Endothelial cell of umbilical vein (primary cell): ENCODE data around the gene NANP. TPM values are rescaled to one million over a fixed set of nuclear protein-coding genes. Genes with fewer than 3 reads are reported as not detected.

ENCODE experiments used
- BruUV-seq: library from RNA; stranded (reverse); fragments of 400-500 nt; replicated peaks from 2 replicates; lab custom pipeline; 2021; lab: Mats Ljungman, UMichigan
- CTCF ChIA-PET: fragments of 300-600, 350-600 bp; sonication (Branson Sonifier 250); formaldehyde crosslinking; loops from one replicate; lab custom pipeline; 2021; ENCODE audit warnings: antibody characterized with exemption, inconsistent platforms; lab: Charles Lee
- POLR2A ChIA-PET: fragments of 300-600, 350-600 bp; sonication (Branson Sonifier 250); formaldehyde crosslinking; loops from one replicate; lab custom pipeline; 2021; ENCODE audit warnings: antibody characterized with exemption, inconsistent platforms; lab: Charles Lee
- DNase-seq: peaks from one replicate; pipeline ENCODE4 v3.0.0-alpha.2; 2011; ENCODE audit warnings: low read depth, low spot score
- FAIRE-seq: peaks from 2 replicates; lab custom pipeline; 2011; peaks lifted over from hg19 to GRCh38; lab: Jason Lieb, UNC
- H2AFZ ChIP-seq: 2 replicates; pipeline ENCODE4 v1.6.0; 2012; ENCODE audit warnings: low read depth, low read length, control low read depth, inconsistent platforms
- H3K27ac ChIP-seq: 2 replicates; pipeline ENCODE4 v1.5.1; 2011; ENCODE audit warnings: low read depth, mild to moderate bottlenecking, control low read depth, low read length, moderate library complexity; ENCODE audit not compliant: insufficient read depth
- H3K27me3 ChIP-seq, 2 experiments: 2 replicates each; pipeline versions ENCODE4 v1.6.0 to v1.6.1; 2011; ENCODE audit warnings: low read length in 2 of 2, mixed read lengths in 1 of 2; ENCODE audit not compliant: control insufficient read depth in 2 of 2, insufficient read depth in 2 of 2
- H3K36me3 ChIP-seq, 2 experiments: 2 replicates in 1 of 2; 3 replicates in 1 of 2; pipeline ENCODE4 v1.5.1; 2011; ENCODE audit warnings: low read length in 2 of 2, mild to moderate bottlenecking in 1 of 2, moderate library complexity in 1 of 2; ENCODE audit not compliant: control insufficient read depth in 2 of 2, insufficient read depth in 2 of 2; ENCODE audit errors: extremely low read depth in 1 of 2
- H3K4me1 ChIP-seq: 3 replicates; pipeline ENCODE4 v1.5.1; 2011; ENCODE audit warnings: mild to moderate bottlenecking, low read length; ENCODE audit not compliant: control insufficient read depth, insufficient read depth; ENCODE audit errors: extremely low read depth
- H3K4me2 ChIP-seq: 2 replicates; pipeline ENCODE4 v1.6.1; 2011; ENCODE audit warnings: low read length, control low read depth, mixed read lengths; ENCODE audit not compliant: insufficient read depth
- H3K4me3 ChIP-seq, 3 experiments: fragments of 200-600 bp in 1 of 3; sonication (generic), shearing (Covaris generic) in 1 of 3; replicated peaks in 1 of 3; 2 replicates each; pipeline ENCODE4 v1.5.1; 2011 to 2016; ENCODE audit warnings: control low read depth in 3 of 3, low read length in 3 of 3, mild to moderate bottlenecking in 2 of 3, inconsistent platforms in 1 of 3, low read depth in 1 of 3, moderate library complexity in 1 of 3; ENCODE audit not compliant: insufficient read depth in 1 of 3
- H3K79me2 ChIP-seq: 2 replicates; pipeline ENCODE4 v1.6.0; 2012; ENCODE audit warnings: low read length, inconsistent platforms; ENCODE audit not compliant: control insufficient read depth, insufficient read depth
- H3K9ac ChIP-seq: replicated peaks from 2 replicates; pipeline ENCODE3; 2011; ENCODE audit warnings: low read length, control low read depth; ENCODE audit not compliant: insufficient read depth; ENCODE audit errors: extremely low read depth
- H3K9me1 ChIP-seq: replicated peaks from 3 replicates; pipeline ENCODE4 v1.6.0; 2011; ENCODE audit warnings: mild to moderate bottlenecking, low read length; ENCODE audit not compliant: control insufficient read depth, insufficient read depth; ENCODE audit errors: extremely low read depth
- H3K9me3 ChIP-seq: replicated peaks from 2 replicates; pipeline ENCODE4 v1.5.1; 2012; ENCODE audit warnings: low read length, inconsistent platforms; ENCODE audit not compliant: control insufficient read depth, insufficient read depth
- H4K20me1 ChIP-seq: replicated peaks from 2 replicates; pipeline ENCODE3; 2011; ENCODE audit warnings: mild to moderate bottlenecking, low read length; ENCODE audit not compliant: control insufficient read depth, insufficient read depth; ENCODE audit errors: extremely low read depth
- CTCF ChIP-seq, 2 donors: IDR thresholded peaks; 1 replicate in 1 of 2; 2 replicates in 1 of 2; pipeline ENCODE4 v1.5.1; 2011; ENCODE audit warnings: low read length in 2 of 2, mild to moderate bottlenecking in 2 of 2, moderate library complexity in 2 of 2, control low read depth in 1 of 2, inconsistent platforms in 1 of 2, low read depth in 1 of 2; ENCODE audit not compliant: insufficient read depth in 1 of 2; ENCODE audit errors: extremely low read depth in 1 of 2
- EZH2 ChIP-seq: IDR thresholded peaks from 2 replicates; pipeline ENCODE4 v1.6.1; 2012; ENCODE audit warnings: borderline replicate concordance, low read depth, mild to moderate bottlenecking, moderate library complexity, low read length, inconsistent platforms; ENCODE audit not compliant: severe bottlenecking
- FOS ChIP-seq: IDR thresholded peaks from 2 replicates; pipeline ENCODE4 v1.6.1; 2011; ENCODE audit warnings: mild to moderate bottlenecking, low read length, moderate library complexity, borderline replicate concordance; ENCODE audit not compliant: insufficient read depth
- GATA2 ChIP-seq: IDR thresholded peaks from 2 replicates; pipeline ENCODE4 v1.7.0; 2011; ENCODE audit warnings: low read depth, mild to moderate bottlenecking, moderate library complexity, mixed read lengths, low read length; ENCODE audit not compliant: insufficient read length, insufficient read depth
- JUN ChIP-seq: IDR thresholded peaks from 2 replicates; pipeline ENCODE4 v1.6.1; 2011; ENCODE audit warnings: borderline replicate concordance, low read depth; ENCODE audit not compliant: insufficient read length, insufficient read depth
- MYC ChIP-seq: IDR thresholded peaks from one replicate; pipeline ENCODE4 v1.6.1; 2011; ENCODE audit warnings: mild to moderate bottlenecking, low read depth, low read length
- POLR2A ChIP-seq: IDR thresholded peaks from 2 replicates; pipeline ENCODE4 v1.6.1; 2012; ENCODE audit warnings: low read depth, mild to moderate bottlenecking, control low read depth, low read length
- POLR2AphosphoS5 ChIP-seq: IDR thresholded peaks from 2 replicates; pipeline ENCODE4 v1.6.1; 2012; ENCODE audit warnings: low read depth, mild to moderate bottlenecking, control low read depth, low read length, moderate library complexity; ENCODE audit not compliant: insufficient read depth
- dilution Hi-C: fragments of 300-500 bp; cut with MboI; formaldehyde crosslinking; loops from one replicate; pipeline ENCODE4 v1.15.0; 2019; ENCODE audit warnings: low sequenced_read_pairs; ENCODE audit not compliant: extremely low pct_ligation_motif_present
- intact Hi-C: fragments of 100-400 bp; cut with micrococcal nuclease; formaldehyde crosslinking; loops from one replicate; pipeline ENCODE4 v1.10.0; 2022
- polyA plus RNA-seq, 4 experiments: library from polyadenylated mRNA; depleted of rRNA in 3 of 4; stranded (reverse) in 3 of 4; unstranded in 1 of 4; fragments of >200 nt; gene quantifications; 2 replicates each; pipeline versions ENCODE4 v1.2.1 to v1.2.3, GENCODE V29; 2011 to 2012; ENCODE audit warnings: missing spikeins in 1 of 4
- total RNA-seq: library from RNA; stranded (reverse); gene quantifications from 2 replicates; pipeline ENCODE4 v1.2.3, GENCODE V29; 2021
- TF ChIP-seq, protein P1 (sequence below): IDR thresholded peaks from 2 replicates; pipeline ENCODE4 v1.6.1; 2011; ENCODE audit not compliant: insufficient read depth, insufficient read length

The NANP gene
- total and polyA plus RNA-seq, 2 donors (not counting 3 experiments of a cell fraction or from before 2014, with no cell fraction given) = 4.2 to 7.5 TPM

- intact Hi-C loops (no loop called here), dilution Hi-C loops (no loop called here)
- FAIRE-seq = no peak
- H3K4me1 ChIP-seq = peaks cover 4% of the 10 kb centered on the region
- BruUV-seq = no TSS peak
- H3K36me3 ChIP-seq = peaks cover 0 to 8% of the 10 kb centered on the region in 2 experiments
- no peaks in the 10 kb centered on the region for H4K20me1 ChIP-seq
- peaks cover 24% of the 10 kb centered on the region for H3K79me2 ChIP-seq
- no peaks in the 10 kb centered on the region for H3K9me1 ChIP-seq
- H3K27me3 ChIP-seq = no peaks in the 10 kb centered on the region
- no peak overlapping the region for H3K4me3 ChIP-seq
- DNase-seq = no peak
- TF ChIP-seq EZH2 (no peak), JUN (no peak), POLR2AphosphoS5 (no peak)
- TF ChIP-seq, protein P1, sequence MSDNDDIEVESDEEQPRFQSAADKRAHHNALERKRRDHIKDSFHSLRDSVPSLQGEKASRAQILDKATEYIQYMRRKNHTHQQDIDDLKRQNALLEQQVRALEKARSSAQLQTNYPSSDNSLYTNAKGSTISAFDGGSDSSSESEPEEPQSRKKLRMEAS = no peak
- H3K27ac ChIP-seq = no peak overlapping the region
- ChIA-PET CTCF (interaction anchor here (0.6 kb wide), 1 partner anchor 628 kb away, joined by 3 read pairs; no protein-coding TSS in a partner anchor), POLR2A (interaction anchor here (0.7 kb wide), 1 partner anchor 13 kb away, joined by 3 read pairs; no protein-coding TSS in a partner anchor)
- no peaks in the 10 kb centered on the region for H3K9me3 ChIP-seq
- no peak overlapping the region for H3K4me2 ChIP-seq
- H3K9ac ChIP-seq = no peak overlapping the region
- H2AFZ ChIP-seq = no peak overlapping the region
Measured at GRCh38 chr20:25579081-25579770, 44.6 kb downstream of the NANP start.

DNA sequence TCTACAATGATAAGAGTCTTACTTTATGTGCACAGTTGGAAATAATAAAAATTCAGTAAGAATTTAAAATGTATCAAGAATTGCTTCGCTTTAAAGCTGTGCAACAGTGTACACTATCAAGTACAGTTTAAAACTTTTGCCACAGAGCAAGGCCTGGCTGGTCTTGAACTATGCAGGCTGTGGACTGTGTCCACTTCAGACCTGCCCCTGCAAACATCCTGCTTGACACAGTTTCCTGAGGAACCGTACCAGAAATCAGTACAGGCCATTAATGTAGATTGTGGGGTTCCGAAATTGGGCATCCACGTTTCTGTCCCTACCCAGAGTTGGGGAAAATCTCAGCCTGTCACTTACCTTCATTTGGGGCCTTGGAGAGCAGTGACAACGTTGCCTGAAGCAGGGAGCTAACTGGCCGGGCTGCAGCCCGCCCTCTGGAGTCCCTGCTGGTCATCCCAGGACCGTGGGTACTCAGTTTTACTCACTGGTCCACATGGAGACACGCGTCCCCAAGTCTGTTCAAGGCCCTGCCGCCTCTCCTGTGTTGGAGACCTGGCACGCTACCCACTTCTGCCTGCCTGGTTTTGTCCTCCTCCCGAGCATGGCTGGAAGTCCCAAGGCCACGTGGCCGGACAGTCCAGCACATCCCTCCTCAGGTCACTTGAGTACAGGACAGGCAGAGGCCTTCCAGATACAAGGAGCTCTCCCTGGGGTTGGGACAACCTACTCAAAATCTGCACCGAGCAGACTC is 46.9 kb downstream of the NANP start:
- peaks cover 18% of the 10 kb centered on the region for H3K79me2 ChIP-seq
- no peaks in the 10 kb centered on the region for H3K9me1 ChIP-seq
- peaks cover 11% of the 10 kb centered on the region for H3K4me1 ChIP-seq
- no TSS peak for BruUV-seq
- TF ChIP-seq JUN (no peak), MYC (no peak), POLR2A (no peak), FOS (no peak), CTCF (IDR thresholded peaks at IDR 0.05; ENCODE audit: extremely low read depth in 1 of 2, insufficient read depth in 1 of 2, low read depth in 1 of 2, low read length in 2 of 2) (no peak), GATA2 (no peak), EZH2 (no peak), POLR2AphosphoS5 (no peak)
- TF ChIP-seq, protein P1 = no peak
- FAIRE-seq (no peak), DNase-seq (no peak)
- H4K20me1 ChIP-seq = no peaks in the 10 kb centered on the region
- intact Hi-C loops = no loop called here
- no peak overlapping the region for H2AFZ ChIP-seq
- H3K4me2 ChIP-seq = no peak overlapping the region
- no peaks in the 10 kb centered on the region for H3K27me3 ChIP-seq
- peaks cover 0 to 8% of the 10 kb centered on the region in 2 experiments for H3K36me3 ChIP-seq
- ChIA-PET POLR2A (interaction anchor here (0.7 kb wide), 1 partner anchor 70 kb away, joined by 3 read pairs; no protein-coding TSS in a partner anchor), CTCF (no interaction called here)
- no peak overlapping the region for H3K27ac ChIP-seq
- no peak overlapping the region for H3K4me3 ChIP-seq
- dilution Hi-C loops = no loop called here
- no peaks in the 10 kb centered on the region for H3K9me3 ChIP-seq
- H3K9ac ChIP-seq = no peak overlapping the region
